Progenitor cell of endocrine pancreas (in vitro differentiated cells): Measurements from ENCODE around the gene SWI5. TPM values are rescaled to one million over a fixed set of nuclear protein-coding genes. Genes with fewer than 3 reads are reported as not detected.

Source experiments
- DNase-seq: peaks from one replicate; pipeline ENCODE4 v3.0.0; 2021; ENCODE audit warnings: low spot score; ENCODE audit not compliant: unreplicated experiment
- H3K27ac Mint-ChIP-seq: 2 replicates; pipeline ENCODE4 v1.8.0; 2021; ENCODE audit warnings: mild to moderate bottlenecking, moderate library complexity, mixed read lengths
- H3K27me3 Mint-ChIP-seq: 2 replicates; pipeline ENCODE4 v1.8.0; 2021; ENCODE audit warnings: mixed read lengths
- H3K36me3 Mint-ChIP-seq: 2 replicates; pipeline ENCODE4 v1.8.0; 2022; ENCODE audit warnings: mixed read lengths; ENCODE audit not compliant: insufficient read depth
- H3K4me1 Mint-ChIP-seq: 2 replicates; pipeline ENCODE4 v1.8.0; 2021; ENCODE audit warnings: low read depth, mixed read lengths
- H3K4me3 Mint-ChIP-seq: 2 replicates; pipeline ENCODE4 v1.8.0; 2021; ENCODE audit warnings: low read depth, mild to moderate bottlenecking, moderate library complexity, mixed read lengths
- H3K9me3 Mint-ChIP-seq: 2 replicates; pipeline ENCODE4 v1.8.0; 2021; ENCODE audit warnings: low read depth, mixed read lengths
- total RNA-seq: library from RNA; stranded (reverse); gene quantifications from 2 replicates; pipeline ENCODE4 v1.2.1, GENCODE V29; 2021
- TF ChIP-seq, protein P1 (sequence below): fragments of 200-600 bp; sonication (generic); IDR thresholded peaks from one replicate; pipeline ENCODE4 v1.5.0; 2021; ENCODE audit warnings: antibody characterized with exemption, mild to moderate bottlenecking; ENCODE audit not compliant: unreplicated experiment

The SWI5 gene
- total RNA-seq, 1 donor from 2014 or later = 18.8 TPM

- H3K9me3 Mint-ChIP-seq = no peaks in the 10 kb centered on the region
- DNase-seq = no peak
- H3K27ac Mint-ChIP-seq = no peak overlapping the region
- H3K4me1 Mint-ChIP-seq = no peaks in the 10 kb centered on the region
- TF ChIP-seq, protein P1, sequence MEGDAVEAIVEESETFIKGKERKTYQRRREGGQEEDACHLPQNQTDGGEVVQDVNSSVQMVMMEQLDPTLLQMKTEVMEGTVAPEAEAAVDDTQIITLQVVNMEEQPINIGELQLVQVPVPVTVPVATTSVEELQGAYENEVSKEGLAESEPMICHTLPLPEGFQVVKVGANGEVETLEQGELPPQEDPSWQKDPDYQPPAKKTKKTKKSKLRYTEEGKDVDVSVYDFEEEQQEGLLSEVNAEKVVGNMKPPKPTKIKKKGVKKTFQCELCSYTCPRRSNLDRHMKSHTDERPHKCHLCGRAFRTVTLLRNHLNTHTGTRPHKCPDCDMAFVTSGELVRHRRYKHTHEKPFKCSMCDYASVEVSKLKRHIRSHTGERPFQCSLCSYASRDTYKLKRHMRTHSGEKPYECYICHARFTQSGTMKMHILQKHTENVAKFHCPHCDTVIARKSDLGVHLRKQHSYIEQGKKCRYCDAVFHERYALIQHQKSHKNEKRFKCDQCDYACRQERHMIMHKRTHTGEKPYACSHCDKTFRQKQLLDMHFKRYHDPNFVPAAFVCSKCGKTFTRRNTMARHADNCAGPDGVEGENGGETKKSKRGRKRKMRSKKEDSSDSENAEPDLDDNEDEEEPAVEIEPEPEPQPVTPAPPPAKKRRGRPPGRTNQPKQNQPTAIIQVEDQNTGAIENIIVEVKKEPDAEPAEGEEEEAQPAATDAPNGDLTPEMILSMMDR = no peak
- peaks cover under 1% of the 10 kb centered on the region for H3K36me3 Mint-ChIP-seq
- H3K27me3 Mint-ChIP-seq = no peaks in the 10 kb centered on the region
- no peak overlapping the region for H3K4me3 Mint-ChIP-seq
Measured at GRCh38 chr9:128285033-128285784, 9.1 kb downstream of the SWI5 start.

DNA sequence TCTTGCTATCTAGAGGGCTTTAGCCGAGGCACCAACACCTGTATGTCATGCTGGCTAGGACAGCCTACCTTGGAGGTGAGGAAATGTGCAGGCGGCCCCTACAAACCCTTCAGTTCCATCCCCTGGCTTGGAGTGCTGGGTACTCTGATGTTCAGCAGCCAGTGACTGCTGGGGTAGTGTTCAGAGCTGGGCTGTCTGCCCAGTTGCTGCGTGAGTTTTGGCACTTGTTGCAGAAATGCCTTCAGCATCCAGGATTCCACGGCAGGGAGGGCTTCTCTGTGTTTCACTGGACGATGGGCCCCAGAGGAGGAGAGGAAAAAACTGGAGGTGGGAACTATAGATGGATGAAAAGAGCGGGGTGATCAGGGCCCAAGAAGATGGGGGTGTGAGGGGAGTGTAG, 10.4 kb downstream of the SWI5 start:
- Mint-ChIP-seq H3K9me3 (no peaks in the 10 kb centered on the region), H3K27ac (no peak overlapping the region), H3K27me3 (no peaks in the 10 kb centered on the region), H3K36me3 (no peaks in the 10 kb centered on the region), H3K4me3 (no peak overlapping the region), H3K4me1 (no peaks in the 10 kb centered on the region)
- TF ChIP-seq, protein P1 = no peak
- no peak for DNase-seq

GRCh38 chr9:128288273-128289004, 12.4 kb downstream of the SWI5 start:
- Mint-ChIP-seq H3K27ac (no peak overlapping the region), H3K4me1 (no peaks in the 10 kb centered on the region), H3K4me3 (no peak overlapping the region), H3K27me3 (no peaks in the 10 kb centered on the region), H3K9me3 (no peaks in the 10 kb centered on the region), H3K36me3 (no peaks in the 10 kb centered on the region)
- DNase-seq = no peak
- TF ChIP-seq, protein P1 = no peak

DNA sequence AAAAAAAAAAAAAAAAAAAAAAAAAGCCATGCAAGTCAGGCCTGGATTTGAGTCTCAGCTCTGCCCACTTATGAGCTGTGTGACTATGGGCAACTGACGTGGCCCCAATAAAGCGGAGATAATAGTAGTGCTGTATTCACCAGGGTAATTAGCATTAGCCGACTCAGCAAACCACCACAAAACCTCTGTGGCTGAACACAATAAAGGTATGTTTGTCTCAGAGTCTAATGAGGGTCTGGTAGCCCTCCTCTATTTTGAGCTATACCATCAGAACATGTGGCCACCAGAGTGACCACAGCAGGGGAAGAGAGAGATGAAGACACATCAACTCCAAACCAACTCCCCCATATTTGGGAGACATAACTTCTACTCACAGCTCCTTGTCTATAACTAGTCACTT, 15.9 kb downstream of the SWI5 start:
- H3K36me3 Mint-ChIP-seq = no peaks in the 10 kb centered on the region
- no peaks in the 10 kb centered on the region for H3K9me3 Mint-ChIP-seq

DNA sequence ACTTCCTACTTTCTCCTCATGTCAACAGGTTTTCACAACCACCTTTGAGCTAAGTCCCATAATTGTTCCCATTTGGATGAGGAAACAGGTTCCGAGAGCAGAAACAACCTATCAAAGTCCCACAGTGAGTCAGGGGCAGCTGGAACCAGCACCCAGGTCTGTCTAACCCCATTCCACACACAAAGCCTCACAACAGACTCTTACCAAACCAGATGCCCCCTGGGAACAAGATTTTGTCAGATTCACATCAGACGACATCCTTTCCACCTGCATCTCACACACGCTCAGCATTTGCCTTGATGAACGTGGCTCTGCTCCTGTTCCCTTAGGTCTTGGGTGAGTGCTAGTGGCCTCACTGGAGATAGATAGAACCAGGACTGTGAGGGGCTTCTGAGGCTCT, 17.0 kb downstream of the SWI5 start:
- no peak overlapping the region for H3K27ac Mint-ChIP-seq
- TF ChIP-seq, protein P1 = no peak
- no peaks in the 10 kb centered on the region for H3K36me3 Mint-ChIP-seq

More for the DNA sequence above, 15.9 kb downstream of the SWI5 start:
- Mint-ChIP-seq H3K27ac (no peak overlapping the region), H3K4me1 (no peaks in the 10 kb centered on the region), H3K27me3 (no peaks in the 10 kb centered on the region), H3K4me3 (no peak overlapping the region)
- TF ChIP-seq, protein P1 = no peak
- DNase-seq = no peak

More for the DNA sequence above, 17.0 kb downstream of the SWI5 start:
- Mint-ChIP-seq H3K9me3 (no peaks in the 10 kb centered on the region), H3K4me1 (no peaks in the 10 kb centered on the region), H3K27me3 (no peaks in the 10 kb centered on the region), H3K4me3 (no peak overlapping the region)
- no peak for DNase-seq
